HCT116 (cell line): Measurements from ENCODE around the gene TXNDC9. TPM values are rescaled to one million over a fixed set of nuclear protein-coding genes. Genes with fewer than 3 reads are reported as not detected.

ENCODE experiments used
- ATAC-seq: fragments of 200-7000 bp; cut with Tn5 transposase; 2 replicates; pipeline ENCODE4 v1.9.1; 2020; ENCODE audit warnings: mild to moderate bottlenecking, moderate library complexity
- BruUV-seq: library from RNA; stranded (reverse); fragments of 400-500 nt; replicated peaks from 2 replicates; lab custom pipeline; 2021; lab: Mats Ljungman, UMichigan
- CTCF ChIA-PET: fragments of 300-600 bp; sonication (Branson Sonifier 250); formaldehyde crosslinking; loops from one replicate; lab custom pipeline; 2021; ENCODE audit warnings: antibody characterized with exemption; lab: Charles Lee
- POLR2A ChIA-PET: fragments of 300-600, 350-600 bp; sonication (Branson Sonifier 250); formaldehyde crosslinking; loops from one replicate; lab custom pipeline; 2021; ENCODE audit warnings: antibody characterized with exemption; lab: Charles Lee
- RAD21 ChIA-PET, 2 experiments: fragments of 300-600 bp; sonication (Branson Sonifier 250); formaldehyde crosslinking; loops; one replicate each; lab custom pipeline; 2023; ENCODE audit warnings: low total read pairs in 2 of 2; ENCODE audit not compliant: uncharacterized antibody in 2 of 2, unreplicated experiment in 2 of 2, low non-redundant PET in 1 of 2; lab: Charles Lee
- DNase-seq: peaks from one replicate; pipeline ENCODE4 v3.0.0-alpha.2; 2010; ENCODE audit warnings: low read depth, low spot score
- H2AFZ ChIP-seq: fragments of 200-600 bp; shearing (Covaris generic), sonication (generic); 2 replicates; pipeline ENCODE4 v1.6.1; 2017; ENCODE audit warnings: low read depth, mixed run types, mixed read lengths, antibody characterized with exemption, low read length; ENCODE audit not compliant: poor library complexity, severe bottlenecking
- H3K27ac ChIP-seq: 2 replicates; pipeline ENCODE4 v1.5.1; 2012; ENCODE audit warnings: low read depth, low read length
- H3K27me3 ChIP-seq: fragments of 200-600 bp; sonication (generic); 2 replicates; pipeline ENCODE4 v1.6.1; 2016; ENCODE audit warnings: mixed run types, low read length, mixed read lengths; ENCODE audit not compliant: insufficient read depth
- H3K36me3 ChIP-seq, 2 experiments: fragments of 200-500 bp in 1 of 2; fragments of 200-600 bp in 1 of 2; sonication (Bioruptor generic) in 1 of 2; sonication (generic) in 1 of 2; 2 replicates each; pipeline versions ENCODE4 v1.5.1 to v1.6.1; 2014 to 2016; ENCODE audit warnings: low read length in 2 of 2, inconsistent platforms in 1 of 2, mixed read lengths in 1 of 2, mixed run types in 1 of 2; ENCODE audit not compliant: insufficient read depth in 2 of 2, control insufficient read depth in 1 of 2
- H3K4me1 ChIP-seq, 2 experiments: fragments of 200-600 bp in 1 of 2; sonication (generic) in 1 of 2; 2 replicates each; pipeline versions ENCODE4 v1.5.1 to v1.6.1; 2012 to 2017; ENCODE audit warnings: low read length in 2 of 2, inconsistent platforms in 1 of 2, mild to moderate bottlenecking in 1 of 2, mixed read lengths in 1 of 2, mixed run types in 1 of 2, moderate library complexity in 1 of 2; ENCODE audit not compliant: insufficient read depth in 2 of 2, control insufficient read depth in 1 of 2
- H3K4me2 ChIP-seq: fragments of 200-600 bp; sonication (generic); 2 replicates; pipeline ENCODE4 v1.6.1; 2017; ENCODE audit warnings: mixed run types, low read length, mixed read lengths
- H3K4me3 ChIP-seq, 2 experiments: fragments of 200-600 bp in 1 of 2; sonication (generic) in 1 of 2; replicated peaks in 1 of 2; 2 replicates each; pipeline ENCODE4 v1.5.1; 2011 to 2016; ENCODE audit warnings: low read length in 2 of 2, control low read depth in 1 of 2, low read depth in 1 of 2, mild to moderate bottlenecking in 1 of 2, mixed read lengths in 1 of 2, mixed run types in 1 of 2
- H3K79me2 ChIP-seq: fragments of 200-600 bp; sonication (generic); 2 replicates; pipeline ENCODE4 v1.6.1; 2017; ENCODE audit warnings: mild to moderate bottlenecking, mixed run types, low read length, moderate library complexity, mixed read lengths; ENCODE audit not compliant: insufficient read depth
- H3K9ac ChIP-seq: fragments of 200-600 bp; sonication (generic); 2 replicates; pipeline ENCODE4 v1.6.1; 2016; ENCODE audit warnings: low read length, mixed read lengths
- H3K9me2 ChIP-seq: fragments of 200-600 bp; sonication (generic), shearing (Covaris generic); 2 replicates; pipeline ENCODE4 v1.6.1; 2017; ENCODE audit warnings: mixed run types, mild to moderate bottlenecking, moderate library complexity; ENCODE audit not compliant: insufficient read depth
- H3K9me3 ChIP-seq, 2 experiments: fragments of 200-500 bp in 1 of 2; fragments of 200-600 bp in 1 of 2; sonication (Bioruptor generic) in 1 of 2; sonication (generic) in 1 of 2; 2 replicates each; pipeline ENCODE4 v1.6.1; 2014 to 2017; ENCODE audit warnings: low read length in 2 of 2, mixed read lengths in 2 of 2, inconsistent platforms in 1 of 2, low read depth in 1 of 2, mild to moderate bottlenecking in 1 of 2, mixed run types in 1 of 2, moderate library complexity in 1 of 2; ENCODE audit not compliant: control insufficient read depth in 1 of 2, insufficient read depth in 1 of 2
- H4K20me1 ChIP-seq: fragments of 200-600 bp; sonication (generic), shearing (Covaris generic); 2 replicates; pipeline ENCODE4 v1.6.1; 2017; ENCODE audit warnings: mixed run types, mild to moderate bottlenecking, moderate library complexity; ENCODE audit not compliant: insufficient read depth
- CBX3 ChIP-seq: IDR thresholded peaks from 2 replicates; pipeline ENCODE4 v1.6.1; 2012; ENCODE audit warnings: low read depth
- CEBPB ChIP-seq: IDR thresholded peaks from 2 replicates; pipeline ENCODE4 v1.6.1; 2012; ENCODE audit warnings: low read depth
- ELF1 ChIP-seq: IDR thresholded peaks from 2 replicates; pipeline ENCODE4 v1.6.1; 2012; ENCODE audit warnings: low read depth, borderline replicate concordance
- EZH2 ChIP-seq: fragments of 200-600 bp; sonication (generic); IDR thresholded peaks from 2 replicates; pipeline ENCODE4 v1.6.1; 2017; ENCODE audit warnings: antibody characterized with exemption, mixed run types
- FOSL1 ChIP-seq: IDR thresholded peaks from 2 replicates; pipeline ENCODE4 v1.6.1; 2012; ENCODE audit warnings: low read depth
- POLR2A ChIP-seq: IDR thresholded peaks from 2 replicates; pipeline ENCODE4 v1.7.0; 2011; ENCODE audit warnings: borderline replicate concordance; ENCODE audit not compliant: insufficient read depth, insufficient read length; ENCODE audit errors: extremely low read depth
- POLR2AphosphoS5 ChIP-seq: IDR thresholded peaks from 2 replicates; pipeline ENCODE4 v1.6.1; 2011; ENCODE audit warnings: mild to moderate bottlenecking, low read depth, low read length, moderate library complexity
- RAD21 ChIP-seq: IDR thresholded peaks from 2 replicates; pipeline ENCODE4 v1.6.1; 2012; ENCODE audit warnings: low read depth, mild to moderate bottlenecking
- SP1 ChIP-seq: IDR thresholded peaks from 2 replicates; pipeline ENCODE4 v1.6.1; 2012; ENCODE audit warnings: low read depth
- TCF7L2 ChIP-seq: IDR thresholded peaks from 2 replicates; pipeline ENCODE4 v1.7.0; 2011; ENCODE audit warnings: borderline replicate concordance, inconsistent platforms; ENCODE audit not compliant: insufficient read depth, insufficient read length; ENCODE audit errors: extremely low read depth
- YY1 ChIP-seq: IDR thresholded peaks from 2 replicates; pipeline ENCODE4 v1.6.1; 2011; ENCODE audit warnings: low read length, low read depth, moderate library complexity, mild to moderate bottlenecking; ENCODE audit not compliant: insufficient replicate concordance; ENCODE audit errors: extremely low read depth
- ZFX ChIP-seq: fragments of 450-650 bp; IDR thresholded peaks from 2 replicates; pipeline ENCODE4 v1.6.1; 2017
- intact Hi-C: fragments of 100-400 bp; cut with micrococcal nuclease; formaldehyde crosslinking; loops from 2 replicates; pipeline ENCODE4 v1.10.0; 2022
- total RNA-seq: library from RNA; stranded (reverse); gene quantifications from one replicate; pipeline ENCODE4 v1.2.1, GENCODE V29; 2021; ENCODE audit not compliant: unreplicated experiment

Gene TXNDC9
- total RNA-seq, 1 experiment from 2014 or later, result 18.3 TPM

DNA sequence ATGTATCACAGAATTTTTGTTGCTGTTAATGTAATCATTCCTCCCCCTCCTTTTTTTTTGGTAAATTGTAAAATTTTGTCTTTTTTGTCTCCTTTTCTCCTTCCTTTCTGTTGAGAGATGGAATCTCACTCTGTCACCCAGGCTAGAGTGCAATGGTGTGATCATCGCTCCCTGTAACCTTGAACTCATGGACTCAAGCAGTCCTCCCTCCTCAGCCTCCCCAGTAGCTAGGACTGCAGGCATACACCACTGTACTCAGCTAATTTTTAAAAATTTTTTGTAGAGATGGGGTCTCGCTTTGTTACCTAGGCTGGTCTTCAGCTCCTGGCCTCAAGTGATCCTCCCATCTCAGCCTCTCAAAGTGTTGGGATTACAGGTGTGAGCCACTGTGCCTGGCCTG is 6.4 kb upstream of the TXNDC9 start:
- no TSS peak for BruUV-seq
- Histone ChIP-seq H3K27me3 (no peaks in the 10 kb centered on the region), H3K4me3 (no peak overlapping the region), H3K36me3 (no peaks in the 10 kb centered on the region), H3K4me1 (peaks cover 0 to 10% of the 10 kb centered on the region in 2 experiments), H2AFZ (no peak overlapping the region)
- POLR2A ChIA-PET, result no interaction called here
- RAD21 ChIA-PET, result no interaction called here
- intact Hi-C loops, result no loop called here
- TF ChIP-seq CBX3 (no peak), YY1 (no peak), CEBPB (no peak), POLR2AphosphoS5 (no peak), TCF7L2 (no peak)
- TF ChIP-seq, all 23 proteins: peak for 0
- Histone ChIP-seq H3K79me2 (peaks cover 100% of the 10 kb centered on the region), H3K9ac (no peak overlapping the region), H3K9me2 (no peaks in the 10 kb centered on the region), H3K9me3 (no peaks in the 10 kb centered on the region), H4K20me1 (peaks cover 11% of the 10 kb centered on the region; the same call in 1 of the 2 replicates), H3K4me2 (no peak overlapping the region), H3K27ac (no peak overlapping the region)
- no peak for DNase-seq
- no peak for ATAC-seq
- CTCF ChIA-PET, result no interaction called here

DNA sequence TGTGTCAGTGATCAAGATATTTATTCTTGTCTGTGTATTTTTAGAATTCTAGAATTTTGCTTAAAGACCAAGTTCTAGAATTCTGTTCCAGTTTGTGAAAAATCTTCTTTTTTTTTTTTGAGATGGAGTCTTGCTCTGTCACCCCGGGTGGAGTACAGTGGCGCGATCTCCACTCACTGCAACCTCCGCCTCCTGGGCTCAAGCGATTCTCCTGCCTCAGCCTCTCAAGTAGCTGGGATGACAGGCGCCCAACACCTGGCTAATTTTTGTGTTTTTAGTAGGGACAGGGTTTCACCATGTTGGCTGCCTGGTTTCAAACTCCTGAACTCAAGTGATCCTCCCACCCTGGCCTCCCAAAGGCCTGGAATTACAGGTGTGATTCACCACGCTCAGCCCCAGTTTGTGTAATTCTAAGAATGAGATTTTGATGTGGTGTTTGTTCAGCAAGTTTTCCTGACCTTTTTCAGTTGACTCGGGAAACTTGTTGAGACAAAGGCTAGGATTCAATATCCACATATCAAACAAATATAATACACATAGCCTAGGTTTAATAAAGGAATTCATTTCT is 4.6 kb upstream of the TXNDC9 start:
- TF ChIP-seq FOSL1 (no peak), POLR2A (no peak), RAD21 (no peak), SP1 (no peak), EZH2 (no peak), ZFX (no peak), ELF1 (no peak), CEBPB (no peak), POLR2AphosphoS5 (no peak)

More for the DNA sequence above, 4.6 kb upstream of the TXNDC9 start:
- RAD21 ChIA-PET, result no interaction called here
- DNase-seq (no peak), ATAC-seq (no peak)
- H4K20me1 ChIP-seq, result peaks cover 11% of the 10 kb centered on the region; the same call in 1 of the 2 replicates
- H3K4me3 ChIP-seq, result no peak overlapping the region
- H3K9me2 ChIP-seq, result no peaks in the 10 kb centered on the region
- no peaks in the 10 kb centered on the region for H3K36me3 ChIP-seq
- no TSS peak for BruUV-seq
- H3K4me1 ChIP-seq, result peaks cover 0 to 16% of the 10 kb centered on the region in 2 experiments
- H3K9ac ChIP-seq, result no peak overlapping the region
- no peak overlapping the region for H3K4me2 ChIP-seq
- H3K27me3 ChIP-seq, result no peaks in the 10 kb centered on the region
- CTCF ChIA-PET, result no interaction called here
- no peaks in the 10 kb centered on the region for H3K9me3 ChIP-seq
- H3K27ac ChIP-seq, result no peak overlapping the region
- POLR2A ChIA-PET, result no interaction called here
- no peak overlapping the region for H2AFZ ChIP-seq
- intact Hi-C loops, result no loop called here
- H3K79me2 ChIP-seq, result peaks cover 90% of the 10 kb centered on the region
